Stimulated activated CD8-positive, alpha-beta memory T cell treated with anti-CD3 and anti-CD28 coated beads, Interleukin-7, amount 100 ng/mL, for 4 hours (primary cell): Measurements from ENCODE around the gene ERC2.

Experiments used
- DNase-seq, 2 donors: peaks; one replicate each; pipeline ENCODE4 v3.0.0-alpha.2; 2020; ENCODE audit warnings: low read depth in 2 of 2

ERC2 gene

GRCh38 chr3:56253941-56254665, 214.2 kb downstream of the ERC2 start:
- DNase-seq, result no peak

GRCh38 chr3:56251343-56251945, 216.8 kb downstream of the ERC2 start:
- no peak for DNase-seq

GRCh38 chr3:56248021-56248420, 220.2 kb downstream of the ERC2 start:
- DNase-seq, result no peak

- no peak for DNase-seq
Observed at GRCh38 chr3:56238299-56238698, 230.0 kb downstream of the ERC2 start.

- DNase-seq, result no peak
Observed at GRCh38 chr3:56233742-56234141, 234.5 kb downstream of the ERC2 start.

- no peak for DNase-seq
Observed at GRCh38 chr3:56229311-56229710, 239.0 kb downstream of the ERC2 start.

- no peak for DNase-seq
Observed at GRCh38 chr3:56222866-56223265, 245.4 kb downstream of the ERC2 start.

- no peak for DNase-seq
Observed at GRCh38 chr3:56219894-56220805, 248.1 kb downstream of the ERC2 start.

- no peak for DNase-seq
Observed at GRCh38 chr3:56209982-56210751, 258.1 kb downstream of the ERC2 start.

- no peak for DNase-seq
Observed at GRCh38 chr3:56207922-56208321, 260.3 kb downstream of the ERC2 start.

GRCh38 chr3:56205406-56205805, 262.9 kb downstream of the ERC2 start:
- no peak for DNase-seq

GRCh38 chr3:56202997-56203396, 265.3 kb downstream of the ERC2 start:
- DNase-seq, result no peak

- no peak for DNase-seq
Observed at GRCh38 chr3:56201407-56201806, 266.9 kb downstream of the ERC2 start.

GRCh38 chr3:56200251-56200650, 268.0 kb downstream of the ERC2 start:
- no peak for DNase-seq

GRCh38 chr3:56197991-56198390, 270.3 kb downstream of the ERC2 start:
- DNase-seq, result no peak

GRCh38 chr3:56197259-56197965, 270.9 kb downstream of the ERC2 start:
- no peak for DNase-seq

GRCh38 chr3:56196700-56197099, 271.6 kb downstream of the ERC2 start:
- DNase-seq, result no peak

GRCh38 chr3:56193519-56193918, 274.7 kb downstream of the ERC2 start:
- DNase-seq, result no peak

- DNase-seq, result no peak
Observed at GRCh38 chr3:56192001-56192400, 276.3 kb downstream of the ERC2 start.

- no peak for DNase-seq
Observed at GRCh38 chr3:56190771-56191305, 277.4 kb downstream of the ERC2 start.

- DNase-seq, result no peak
Observed at GRCh38 chr3:56190130-56190529, 278.1 kb downstream of the ERC2 start.
